GM12878 (cell line): ENCODE data around the gene MAD2L2. TPM values are rescaled to one million over a fixed set of nuclear protein-coding genes. Genes with fewer than 3 reads are reported as not detected.

Experiments used
- ATAC-seq: fragments of 200-7000 bp; cut with Tn5 transposase; 3 replicates; pipeline ENCODE4 v1.9.1; 2020; ENCODE audit warnings: mild to moderate bottlenecking, moderate library complexity
- BruUV-seq: library from RNA; stranded (reverse); fragments of 400-500 nt; replicated peaks from 2 replicates; lab custom pipeline; 2021; lab: Mats Ljungman, UMichigan
- CTCF ChIA-PET: fragments of 300-600 bp; sonication (Branson Sonifier 250); formaldehyde crosslinking; extraction: SDS; loops from one replicate; lab custom pipeline; 2021; ENCODE audit warnings: inconsistent platforms; lab: Yijun Ruan, JAX
- POLR2A ChIA-PET: fragments of 350-600 bp; formaldehyde crosslinking; extraction: SDS; loops from one replicate; lab custom pipeline; 2021; ENCODE audit warnings: inconsistent platforms; lab: Charles Lee
- RAD21 ChIA-PET: fragments of 300-600 bp; sonication (Branson Sonifier 250); formaldehyde crosslinking; loops from one replicate; lab custom pipeline; 2023; ENCODE audit warnings: antibody characterized with exemption; ENCODE audit not compliant: unreplicated experiment; lab: Charles Lee
- SMC1A ChIA-PET: fragments of 300-600 bp; sonication (Branson Sonifier 250); formaldehyde crosslinking; loops from one replicate; lab custom pipeline; 2023; ENCODE audit not compliant: unreplicated experiment, uncharacterized antibody; lab: Charles Lee
- DNase-seq: peaks from one replicate; pipeline ENCODE4 v3.0.0-alpha.2; 2011; ENCODE audit warnings: low read depth, low spot score
- FAIRE-seq: peaks from 3 replicates; lab custom pipeline; 2011; peaks lifted over from hg19 to GRCh38; lab: Jason Lieb, UNC
- H2AFZ ChIP-seq: 2 replicates; pipeline ENCODE4 v1.6.0; 2011; ENCODE audit warnings: low read depth, low read length, control low read depth; ENCODE audit not compliant: control insufficient read depth
- H3K27ac ChIP-seq: 2 replicates; pipeline ENCODE4 v1.5.1; 2011; ENCODE audit warnings: control low read depth; ENCODE audit not compliant: control insufficient read depth, insufficient read depth
- H3K27me3 ChIP-seq, 2 experiments: replicated peaks in 1 of 2; 2 replicates each; pipeline versions ENCODE4 v1.6.0 to v1.6.1; 2011; ENCODE audit warnings: low read length in 1 of 2; ENCODE audit not compliant: control insufficient read depth in 2 of 2, insufficient read depth in 2 of 2
- H3K36me3 ChIP-seq, 2 experiments: 2 replicates each; pipeline ENCODE4 v1.5.1; 2011; ENCODE audit warnings: low read length in 1 of 2; ENCODE audit not compliant: control insufficient read depth in 2 of 2, insufficient read depth in 2 of 2
- H3K4me1 ChIP-seq: 2 replicates; pipeline ENCODE4 v1.6.1; 2011; ENCODE audit warnings: mild to moderate bottlenecking, low read length, moderate library complexity, mixed read lengths; ENCODE audit not compliant: control insufficient read depth, insufficient read depth
- H3K4me2 ChIP-seq: 2 replicates; pipeline ENCODE4 v1.6.0; 2011; ENCODE audit warnings: control low read depth; ENCODE audit not compliant: control insufficient read depth, insufficient read depth
- H3K4me3 ChIP-seq: fragments of 200-600 bp; sonication (generic); 2 replicates; pipeline ENCODE4 v1.5.1; 2016
- H3K79me2 ChIP-seq: 2 replicates; pipeline ENCODE4 v1.6.0; 2011; ENCODE audit warnings: low read length; ENCODE audit not compliant: control insufficient read depth, insufficient read depth
- H3K9ac ChIP-seq: 2 replicates; pipeline ENCODE4 v1.8.0; 2011; ENCODE audit warnings: low read length, control low read depth, mixed read lengths; ENCODE audit not compliant: control insufficient read depth, insufficient read depth
- H3K9me3 ChIP-seq: replicated peaks from 3 replicates; pipeline ENCODE4 v1.5.1; 2011; ENCODE audit warnings: mild to moderate bottlenecking, low read length; ENCODE audit not compliant: control insufficient read depth, insufficient read depth
- H4K20me1 ChIP-seq: 2 replicates; pipeline ENCODE4 v1.6.0; 2011; ENCODE audit not compliant: control insufficient read depth, insufficient read depth
- BACH1 ChIP-seq: fragments of 450-650 bp; IDR thresholded peaks from 2 replicates; pipeline ENCODE4 v1.6.1; 2017; ENCODE audit warnings: mild to moderate bottlenecking, borderline replicate concordance
- CHD4 ChIP-seq: fragments of 200-600 bp; sonication (generic); IDR thresholded peaks from 2 replicates; pipeline ENCODE4 v1.6.1; 2016; ENCODE audit warnings: mild to moderate bottlenecking
- EED ChIP-seq: sonication (generic); IDR thresholded peaks from 2 replicates; pipeline ENCODE4 v1.6.1; 2016; ENCODE audit warnings: antibody characterized with exemption, low read depth
- IRF3 ChIP-seq: fragments of 450-650 bp; IDR thresholded peaks from 2 replicates; pipeline ENCODE4 v1.6.1; 2014; ENCODE audit warnings: mild to moderate bottlenecking
- KAT2A ChIP-seq: conservative IDR thresholded peaks from 2 replicates; pipeline ENCODE4 v1.6.1; 2011; ENCODE audit warnings: low read depth, low read length; ENCODE audit not compliant: control insufficient read depth
- MEF2B ChIP-seq: fragments of 450-650 bp; IDR thresholded peaks from 2 replicates; pipeline ENCODE4 v1.6.1; 2018; ENCODE audit warnings: mild to moderate bottlenecking, moderate library complexity; ENCODE audit not compliant: partially characterized antibody, poor library complexity, severe bottlenecking
- MXI1 ChIP-seq: fragments of 150-350 bp; IDR thresholded peaks from 2 replicates; pipeline ENCODE4 v1.6.1; 2011; ENCODE audit warnings: low read depth, mild to moderate bottlenecking, inconsistent platforms, low read length, improper control_type of control experiment
- SREBF1 ChIP-seq: IDR thresholded peaks from 2 replicates; pipeline ENCODE4 v1.6.1; 2012; ENCODE audit warnings: mild to moderate bottlenecking, low read length
- SUPT20H ChIP-seq: IDR thresholded peaks from 2 replicates; pipeline ENCODE4 v1.6.1; 2011; ENCODE audit warnings: low read depth, mild to moderate bottlenecking, low read length, moderate library complexity, borderline replicate concordance; ENCODE audit not compliant: control insufficient read depth
- ZNF384 ChIP-seq: IDR thresholded peaks from 2 replicates; pipeline ENCODE4 v1.6.1; 2012; ENCODE audit warnings: low read depth, mild to moderate bottlenecking, low read length, improper control_type of control experiment, borderline replicate concordance
- WGBS: methylation state at CpG from one replicate; pipeline ENCODE4 v1.1.6; 2016; ENCODE audit warnings: low lambda C conversion rate; ENCODE audit not compliant: insufficient replicate concordance, insufficient coverage; ENCODE audit errors: missing lambda C conversion rate; 5-methylcytosine and 5-hydroxymethylcytosine counted together
- in situ Hi-C: fragments of 300-500 bp; cut with MboI; formaldehyde crosslinking; loops from 9 replicates; pipeline ENCODE4 v1.14.3; 2018; ENCODE audit warnings: mixed read lengths
- intact Hi-C: fragments of 100-400 bp; cut with micrococcal nuclease; formaldehyde crosslinking; loops from one replicate; pipeline ENCODE4 v1.14.2; 2022; ENCODE audit not compliant: unreplicated experiment
- polyA plus RNA-seq, 11 experiments: library from polyadenylated mRNA; depleted of rRNA in 4 of 11; unstranded in 6 of 11; stranded (reverse) in 5 of 11; fragments of >200 nt; fragmentation: Nextera tagmentation in 4 of 11; fragmentation: Illumina TruSeq in 1 of 11; extraction: Ambion mirVana in 4 of 11; extraction: Trizol in 1 of 11; gene quantifications; 1 replicate in 1 of 11; 2 replicates in 10 of 11; pipeline versions ENCODE4 v1.2.1 to v1.2.3, GENCODE V29; 2011 to 2016; ENCODE audit warnings: inconsistent platforms in 2 of 11, missing spikeins in 2 of 11, low read depth in 1 of 11
- total RNA-seq, 4 experiments: library from RNA; depleted of rRNA in 3 of 4; stranded (reverse); fragments of >200 nt in 3 of 4; fragmentation: Illumina TruSeq in 1 of 4; extraction: Trizol in 1 of 4; gene quantifications; 2 replicates each; pipeline versions ENCODE4 v1.2.1 to v1.2.3, GENCODE V29; 2013 to 2021

MAD2L2 gene
- total and polyA plus RNA-seq, 10 of the 15 experiments (the other 5 are each of a cell fraction or from before 2014, with no cell fraction given) = 3.5 to 95.0 (median 53.2) TPM

DNA sequence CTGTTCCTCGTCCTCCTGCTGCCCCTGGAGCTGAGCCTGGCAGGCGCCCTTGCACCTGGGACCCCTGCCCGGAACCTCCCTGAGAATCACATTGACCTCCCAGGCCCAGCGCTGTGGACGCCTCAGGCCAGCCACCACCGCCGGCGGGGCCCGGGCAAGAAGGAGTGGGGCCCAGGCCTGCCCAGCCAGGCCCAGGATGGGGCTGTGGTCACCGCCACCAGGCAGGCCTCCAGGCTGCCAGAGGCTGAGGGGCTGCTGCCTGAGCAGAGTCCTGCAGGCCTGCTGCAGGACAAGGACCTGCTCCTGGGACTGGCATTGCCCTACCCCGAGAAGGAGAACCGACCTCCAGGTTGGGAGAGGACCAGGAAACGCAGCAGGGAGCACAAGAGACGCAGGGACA is 25.3 kb upstream of the MAD2L2 start:
- no peak for ATAC-seq
- Histone ChIP-seq H3K4me3 (no peak overlapping the region), H4K20me1 (no peaks in the 10 kb centered on the region), H2AFZ (no peak overlapping the region), H3K9me3 (no peaks in the 10 kb centered on the region), H3K79me2 (no peaks in the 10 kb centered on the region), H3K27me3 (peaks cover 2 to 7% of the 10 kb centered on the region in 2 experiments), H3K36me3 (no peaks in the 10 kb centered on the region)
- CTCF ChIA-PET = interaction anchor here (1.4 kb wide), 1 partner anchor 16 kb away, joined by 3 read pairs; no protein-coding TSS in a partner anchor
- intact Hi-C loops = no loop called here
- TF ChIP-seq ZNF384 (no peak), MEF2B (no peak), SREBF1 (no peak), CHD4 (no peak), IRF3 (no peak), KAT2A (no peak), MXI1 (no peak), EED (no peak), BACH1 (no peak), SUPT20H (no peak)
- TF ChIP-seq, all 136 proteins: peak for 0
- DNase-seq (no peak), FAIRE-seq (no peak)
- no peak overlapping the region for H3K27ac ChIP-seq
- no peak overlapping the region for H3K4me2 ChIP-seq
- H3K4me1 ChIP-seq = no peaks in the 10 kb centered on the region; the same call in 1 of the 2 replicates
- RAD21 ChIA-PET = interaction anchor here (3.9 kb wide), 1 partner anchor 55 kb away, joined by 17 read pairs; no protein-coding TSS in a partner anchor
- WGBS = 41% methylated on average over 12 of the region's 14 CpGs
- BruUV-seq = no TSS peak
- H3K9ac ChIP-seq = no peak overlapping the region
- POLR2A ChIA-PET = interaction anchor here (1.3 kb wide), 1 partner anchor 51 kb away, joined by 3 read pairs; no protein-coding TSS in a partner anchor
- in situ Hi-C loops = no loop called here
- SMC1A ChIA-PET = no interaction called here
